Measurements from ENCODE around the gene B3GALT2.
A peak's percentile ranks its signal among the peaks of the same experiment; 100 is the strongest.

B3GALT2 gene

GRCh38 chr1:193211539-193211938 is 25.1 kb upstream of the B3GALT2 start:
- Histone ChIP-seq H3K9me3 (ENCODE audit: severe bottlenecking) (peaks cover 2% of the 10 kb centered on the region), H3K4me1 (ENCODE audit: insufficient read depth, poor library complexity, severe bottlenecking) (peaks cover 27% of the 10 kb centered on the region), H3K36me3 (ENCODE audit: low read depth) (peaks cover 64% of the 10 kb centered on the region), H3K27me3 (ENCODE audit: insufficient read depth, poor library complexity, severe bottlenecking) (no peaks in the 10 kb centered on the region), H3K27ac (ENCODE audit: poor library complexity, severe bottlenecking) (peak overlapping the region; percentile 87), H3K4me3 (ENCODE audit: severe bottlenecking) (no peak overlapping the region)
- ATAC-seq (ENCODE audit: low read depth) (peak; percentile 100), DNase-seq (ENCODE audit: low spot score) (peak; percentile 38)
- TF ChIP-seq CTCF (IDR thresholded peaks at IDR 0.05; ENCODE audit: poor library complexity, severe bottlenecking), result peak; percentile 10

GRCh38 chr1:193210996-193211395 is 24.6 kb upstream of the B3GALT2 start:
- peaks cover 2% of the 10 kb centered on the region for H3K9me3 ChIP-seq (ENCODE audit: severe bottlenecking)
- H3K36me3 ChIP-seq (ENCODE audit: low read depth), result peaks cover 68% of the 10 kb centered on the region

GRCh38 chr1:193201021-193201420 is 14.6 kb upstream of the B3GALT2 start:
- Histone ChIP-seq H3K27me3 (ENCODE audit: insufficient read depth, poor library complexity, severe bottlenecking) (no peaks in the 10 kb centered on the region), H3K4me1 (ENCODE audit: insufficient read depth, poor library complexity, severe bottlenecking) (peaks cover 9% of the 10 kb centered on the region), H3K4me3 (ENCODE audit: severe bottlenecking) (no peak overlapping the region), H3K27ac (ENCODE audit: poor library complexity, severe bottlenecking) (no peak overlapping the region), H3K9me3 (ENCODE audit: severe bottlenecking) (peaks cover 1% of the 10 kb centered on the region), H3K36me3 (ENCODE audit: low read depth) (peaks cover 22% of the 10 kb centered on the region; the same call in 1 of the 2 replicates)
- no peak for TF ChIP-seq CTCF (IDR thresholded peaks at IDR 0.05; ENCODE audit: poor library complexity, severe bottlenecking)
- no peak for ATAC-seq (ENCODE audit: low read depth)
- no peak for DNase-seq (ENCODE audit: low spot score)

More at GRCh38 chr1:193210996-193211395, 24.6 kb upstream of the B3GALT2 start:
- Histone ChIP-seq H3K27me3 (ENCODE audit: insufficient read depth, poor library complexity, severe bottlenecking) (no peaks in the 10 kb centered on the region), H3K4me3 (ENCODE audit: severe bottlenecking) (no peak overlapping the region), H3K4me1 (ENCODE audit: insufficient read depth, poor library complexity, severe bottlenecking) (peaks cover 27% of the 10 kb centered on the region), H3K27ac (ENCODE audit: poor library complexity, severe bottlenecking) (peak overlapping the region; percentile 87)
- DNase-seq (ENCODE audit: low spot score) (no peak), ATAC-seq (ENCODE audit: low read depth) (no peak)
- no peak for TF ChIP-seq CTCF (IDR thresholded peaks at IDR 0.05; ENCODE audit: poor library complexity, severe bottlenecking)

GRCh38 chr1:193199940-193200339 is 13.5 kb upstream of the B3GALT2 start:
- Histone ChIP-seq H3K36me3 (ENCODE audit: low read depth) (peaks cover 16% of the 10 kb centered on the region; the same call in 1 of the 2 replicates), H3K27ac (ENCODE audit: poor library complexity, severe bottlenecking) (no peak overlapping the region), H3K4me3 (ENCODE audit: severe bottlenecking) (no peak overlapping the region), H3K4me1 (ENCODE audit: insufficient read depth, poor library complexity, severe bottlenecking) (peaks cover 9% of the 10 kb centered on the region), H3K9me3 (ENCODE audit: severe bottlenecking) (peaks cover 1% of the 10 kb centered on the region), H3K27me3 (ENCODE audit: insufficient read depth, poor library complexity, severe bottlenecking) (no peaks in the 10 kb centered on the region)
- TF ChIP-seq CTCF (IDR thresholded peaks at IDR 0.05; ENCODE audit: poor library complexity, severe bottlenecking), result no peak
- ATAC-seq (ENCODE audit: low read depth), result no peak
- DNase-seq (ENCODE audit: low spot score), result no peak

- Histone ChIP-seq H3K4me1 (ENCODE audit: insufficient read depth, poor library complexity, severe bottlenecking) (peaks cover under 1% of the 10 kb centered on the region), H3K36me3 (ENCODE audit: low read depth) (no peaks in the 10 kb centered on the region), H3K27me3 (ENCODE audit: insufficient read depth, poor library complexity, severe bottlenecking) (no peaks in the 10 kb centered on the region), H3K27ac (ENCODE audit: poor library complexity, severe bottlenecking) (no peak overlapping the region), H3K9me3 (ENCODE audit: severe bottlenecking) (no peaks in the 10 kb centered on the region), H3K4me3 (ENCODE audit: severe bottlenecking) (no peak overlapping the region)
- ATAC-seq (ENCODE audit: low read depth) (no peak), DNase-seq (ENCODE audit: low spot score) (no peak)
- no peak for TF ChIP-seq CTCF (IDR thresholded peaks at IDR 0.05; ENCODE audit: poor library complexity, severe bottlenecking)
Measured at GRCh38 chr1:193192586-193192985, 6.2 kb upstream of the B3GALT2 start.
